ENCODE data around the gene FSTL5.

Gene FSTL5

GRCh38 chr4:161345741-161346140 is 818.1 kb downstream of the FSTL5 start:
- POLR2A ChIA-PET = no interaction called here
- no peak for TF ChIP-seq FOXK2 (IDR thresholded peaks at IDR 0.05)
- TF ChIP-seq CTBP1 (IDR thresholded peaks at IDR 0.05; ENCODE audit: borderline replicate concordance) = no peak
- no peak for TF ChIP-seq NFRKB (IDR thresholded peaks at IDR 0.05)
- no peak for TF ChIP-seq FOXA1 (IDR thresholded peaks at IDR 0.05)
- CTCF ChIA-PET = no interaction called here
- DNase-seq (ENCODE audit: extremely low spot score) = no peak

- POLR2A ChIA-PET = no interaction called here
- no peak for DNase-seq (ENCODE audit: extremely low spot score)
- no peak for TF ChIP-seq ZNF384 (IDR thresholded peaks at IDR 0.05)
- no peak for TF ChIP-seq FOXM1 (IDR thresholded peaks at IDR 0.05; ENCODE audit: borderline replicate concordance)
- TF ChIP-seq FOXK2 (IDR thresholded peaks at IDR 0.05) = no peak
- no peak for TF ChIP-seq HDGF (IDR thresholded peaks at IDR 0.05; ENCODE audit: borderline replicate concordance)
- TF ChIP-seq PKNOX1 (IDR thresholded peaks at IDR 0.05) = no peak
- no peak for TF ChIP-seq SUZ12 (IDR thresholded peaks at IDR 0.05)
- TF ChIP-seq LEF1 (IDR thresholded peaks at IDR 0.05; ENCODE audit: borderline replicate concordance) = no peak
- TF ChIP-seq FOXA1 (IDR thresholded peaks at IDR 0.05) = no peak
- no peak for TF ChIP-seq CTBP1 (IDR thresholded peaks at IDR 0.05; ENCODE audit: borderline replicate concordance)
- CTCF ChIA-PET = no interaction called here
Measured at GRCh38 chr4:161343569-161343950, 820.2 kb downstream of the FSTL5 start.

- POLR2A ChIA-PET = no interaction called here
- no peak for DNase-seq (ENCODE audit: extremely low spot score)
- CTCF ChIA-PET = no interaction called here
- no peak for TF ChIP-seq PKNOX1 (IDR thresholded peaks at IDR 0.05)
- no peak for TF ChIP-seq L3MBTL2 (conservative IDR thresholded peaks at IDR 0.05)
- no peak for TF ChIP-seq FOXK2 (IDR thresholded peaks at IDR 0.05)
- no peak for TF ChIP-seq SP1 (IDR thresholded peaks at IDR 0.05)
- TF ChIP-seq NFRKB (IDR thresholded peaks at IDR 0.05) = no peak
- TF ChIP-seq ARNT (IDR thresholded peaks at IDR 0.05) = no peak
- TF ChIP-seq LEF1 (IDR thresholded peaks at IDR 0.05; ENCODE audit: borderline replicate concordance) = no peak
- TF ChIP-seq SUZ12 (IDR thresholded peaks at IDR 0.05) = no peak
- TF ChIP-seq HDGF (IDR thresholded peaks at IDR 0.05; ENCODE audit: borderline replicate concordance) = no peak
- TF ChIP-seq CTBP1 (IDR thresholded peaks at IDR 0.05; ENCODE audit: borderline replicate concordance) = no peak
- TF ChIP-seq ELF4 (IDR thresholded peaks at IDR 0.05) = no peak
- TF ChIP-seq FOXA1 (IDR thresholded peaks at IDR 0.05) = no peak
- no peak for TF ChIP-seq TARDBP (IDR thresholded peaks at IDR 0.05)
- no peak for TF ChIP-seq ZNF384 (IDR thresholded peaks at IDR 0.05)
- TF ChIP-seq FOXM1 (IDR thresholded peaks at IDR 0.05; ENCODE audit: borderline replicate concordance) = no peak
- TF ChIP-seq BHLHE40 (IDR thresholded peaks at IDR 0.05; ENCODE audit: borderline replicate concordance) = no peak
Measured at GRCh38 chr4:161342881-161343568, 820.8 kb downstream of the FSTL5 start.

- ChIA-PET POLR2A (no interaction called here), CTCF (no interaction called here)
- TF ChIP-seq BHLHE40 (IDR thresholded peaks at IDR 0.05; ENCODE audit: borderline replicate concordance) (no peak), TARDBP (IDR thresholded peaks at IDR 0.05) (no peak), FOXA1 (IDR thresholded peaks at IDR 0.05) (no peak), SUZ12 (IDR thresholded peaks at IDR 0.05) (no peak)
Measured at GRCh38 chr4:161336621-161337020, 827.2 kb downstream of the FSTL5 start.

GRCh38 chr4:161336016-161336530 is 827.7 kb downstream of the FSTL5 start:
- POLR2A ChIA-PET = no interaction called here
- CTCF ChIA-PET = no interaction called here
- DNase-seq (ENCODE audit: extremely low spot score) = no peak
- TF ChIP-seq FOXA1 (IDR thresholded peaks at IDR 0.05) = no peak
- no peak for TF ChIP-seq TARDBP (IDR thresholded peaks at IDR 0.05)
- no peak for TF ChIP-seq SP1 (IDR thresholded peaks at IDR 0.05)
- no peak for TF ChIP-seq PKNOX1 (IDR thresholded peaks at IDR 0.05)
- TF ChIP-seq CTBP1 (IDR thresholded peaks at IDR 0.05; ENCODE audit: borderline replicate concordance) = no peak
- no peak for TF ChIP-seq FOXM1 (IDR thresholded peaks at IDR 0.05; ENCODE audit: borderline replicate concordance)
- no peak for TF ChIP-seq FOXK2 (IDR thresholded peaks at IDR 0.05)

More at GRCh38 chr4:161336621-161337020, 827.2 kb downstream of the FSTL5 start:
- DNase-seq (ENCODE audit: extremely low spot score) = no peak
